IMR-90 (cell line): ENCODE results near the gene CHMP4B. TPM values are rescaled to one million over a fixed set of nuclear protein-coding genes. Genes with fewer than 3 reads are reported as not detected.

Experiments used
- ATAC-seq: fragments of 200-7000 bp; cut with Tn5 transposase; 2 replicates; pipeline ENCODE4 v1.9.1; 2020; ENCODE audit warnings: low read depth, mild to moderate bottlenecking, moderate library complexity
- BruUV-seq: library from RNA; stranded (reverse); fragments of 400-500 nt; replicated peaks from 2 replicates; lab custom pipeline; 2021; lab: Mats Ljungman, UMichigan
- CTCF ChIA-PET: fragments of 300-600 bp; formaldehyde crosslinking; extraction: SDS; loops from one replicate; lab custom pipeline; 2021; ENCODE audit warnings: antibody characterized with exemption; lab: Yijun Ruan, JAX
- POLR2A ChIA-PET: fragments of 300-600 bp; sonication (Branson Sonifier 250); formaldehyde crosslinking; loops from one replicate; lab custom pipeline; 2022; ENCODE audit warnings: antibody characterized with exemption; ENCODE audit not compliant: unreplicated experiment; lab: Charles Lee
- DNase-seq: peaks from one replicate; pipeline ENCODE4 v3.0.0; 2013
- H2AFZ ChIP-seq: replicated peaks from 2 replicates; pipeline ENCODE3; 2013; ENCODE audit warnings: low read length, mild to moderate bottlenecking; ENCODE audit not compliant: poor library complexity
- H2AK5ac ChIP-seq: 2 replicates; pipeline ENCODE4 v1.6.1; 2013; ENCODE audit warnings: low read depth, low read length, inconsistent platforms
- H2AK9ac ChIP-seq: replicated peaks from 2 replicates; pipeline ENCODE3; 2013; ENCODE audit warnings: mild to moderate bottlenecking, low read depth, low read length, moderate library complexity; ENCODE audit not compliant: poor library complexity
- H2BK120ac ChIP-seq: 2 replicates; pipeline ENCODE4 v1.6.1; 2013; ENCODE audit warnings: low read depth, low read length, inconsistent platforms
- H2BK15ac ChIP-seq: 3 replicates; pipeline ENCODE4 v1.6.1; 2013; ENCODE audit warnings: low read depth, low read length, inconsistent platforms
- H2BK20ac ChIP-seq: 2 replicates; pipeline ENCODE4 v1.6.1; 2013; ENCODE audit warnings: low read depth, mild to moderate bottlenecking, inconsistent platforms, low read length, moderate library complexity
- H2BK5ac ChIP-seq: 2 replicates; pipeline ENCODE4 v1.6.1; 2013; ENCODE audit warnings: mild to moderate bottlenecking, low read depth, low read length, inconsistent platforms; ENCODE audit not compliant: poor library complexity, severe bottlenecking
- H3K14ac ChIP-seq: replicated peaks from 2 replicates; pipeline ENCODE4 v1.6.1; 2013; ENCODE audit warnings: low read depth, low read length, inconsistent platforms
- H3K18ac ChIP-seq: 2 replicates; pipeline ENCODE4 v1.6.1; 2013; ENCODE audit warnings: low read depth, low read length, control low read depth
- H3K23ac ChIP-seq: 2 replicates; pipeline ENCODE4 v1.6.1; 2013; ENCODE audit warnings: low read depth, low read length, inconsistent platforms
- H3K27ac ChIP-seq: 2 replicates; pipeline ENCODE4 v1.5.1; 2013; ENCODE audit warnings: mild to moderate bottlenecking, control low read depth, low read length; ENCODE audit not compliant: insufficient read depth
- H3K27me3 ChIP-seq: 2 replicates; pipeline ENCODE4 v1.6.1; 2013; ENCODE audit warnings: low read length; ENCODE audit not compliant: control insufficient read depth, insufficient read depth
- H3K36me3 ChIP-seq: 2 replicates; pipeline ENCODE4 v1.6.1; 2013; ENCODE audit warnings: low read length, mixed read lengths; ENCODE audit not compliant: control insufficient read depth, insufficient read depth
- H3K4ac ChIP-seq: 2 replicates; pipeline ENCODE4 v1.6.1; 2013; ENCODE audit warnings: low read depth, low read length, inconsistent platforms
- H3K4me1 ChIP-seq: 2 replicates; pipeline ENCODE4 v1.6.1; 2013; ENCODE audit warnings: low read length, mixed read lengths; ENCODE audit not compliant: control insufficient read depth, insufficient read depth
- H3K4me2 ChIP-seq: 2 replicates; pipeline ENCODE4 v1.6.1; 2013; ENCODE audit warnings: low read depth, mild to moderate bottlenecking, control low read depth, low read length, moderate library complexity
- H3K4me3 ChIP-seq: 2 replicates; pipeline ENCODE4 v1.5.1; 2013; ENCODE audit warnings: low read depth, mild to moderate bottlenecking, control low read depth, low read length, moderate library complexity; ENCODE audit not compliant: insufficient read depth
- H3K56ac ChIP-seq: 2 replicates; pipeline ENCODE4 v1.6.1; 2013; ENCODE audit warnings: low read length, inconsistent platforms; ENCODE audit not compliant: insufficient read depth; ENCODE audit errors: extremely low read depth
- H3K79me1 ChIP-seq, 2 experiments: 2 replicates each; pipeline ENCODE4 v1.6.1; 2013; ENCODE audit warnings: low read length in 2 of 2, inconsistent platforms in 1 of 2, low read depth in 1 of 2
- H3K9ac ChIP-seq: 2 replicates; pipeline ENCODE4 v1.6.1; 2013; ENCODE audit warnings: low read depth, low read length, control low read depth
- H3K9me1 ChIP-seq: 2 replicates; pipeline ENCODE4 v1.6.1; 2013; ENCODE audit warnings: low read length, inconsistent platforms; ENCODE audit not compliant: insufficient read depth
- H3K9me3 ChIP-seq: 2 replicates; pipeline ENCODE4 v1.6.1; 2013; ENCODE audit warnings: low read length; ENCODE audit not compliant: control insufficient read depth, insufficient read depth
- H4K20me1 ChIP-seq: 2 replicates; pipeline ENCODE4 v1.6.1; 2013; ENCODE audit warnings: low read length, inconsistent platforms; ENCODE audit not compliant: insufficient read depth
- H4K5ac ChIP-seq: 2 replicates; pipeline ENCODE4 v1.6.1; 2013; ENCODE audit warnings: mild to moderate bottlenecking, low read depth, low read length, control low read depth
- H4K8ac ChIP-seq, 2 experiments: 2 replicates each; pipeline ENCODE4 v1.6.1; 2013; ENCODE audit warnings: low read depth in 2 of 2, low read length in 2 of 2, control low read depth in 1 of 2, inconsistent platforms in 1 of 2
- H4K91ac ChIP-seq: 2 replicates; pipeline ENCODE4 v1.6.1; 2013; ENCODE audit warnings: low read depth, low read length, inconsistent platforms; ENCODE audit not compliant: insufficient read depth
- BHLHE40 ChIP-seq: fragments of 150-350 bp; IDR thresholded peaks from 2 replicates; pipeline ENCODE4 v1.6.1; 2016; ENCODE audit warnings: mild to moderate bottlenecking, low read depth, low read length
- CEBPB ChIP-seq: IDR thresholded peaks from 2 replicates; pipeline ENCODE4 v1.6.1; 2012; ENCODE audit warnings: low read depth, low read length, improper control_type of control experiment
- CHD1 ChIP-seq: IDR thresholded peaks from 2 replicates; pipeline ENCODE4 v1.6.1; 2012; ENCODE audit warnings: low read depth, low read length, improper control_type of control experiment
- CTCF ChIP-seq: conservative IDR thresholded peaks from 2 replicates; pipeline ENCODE4 v1.5.1; 2012; ENCODE audit warnings: mild to moderate bottlenecking, low read depth, low read length, improper control_type of control experiment
- FOS ChIP-seq: fragments of 150-350 bp; IDR thresholded peaks from 2 replicates; pipeline ENCODE4 v1.6.1; 2016; ENCODE audit warnings: low read depth, low read length
- MAFK ChIP-seq: IDR thresholded peaks from 2 replicates; pipeline ENCODE4 v1.6.1; 2012; ENCODE audit warnings: low read depth, low read length, improper control_type of control experiment
- MAZ ChIP-seq: IDR thresholded peaks from 2 replicates; pipeline ENCODE4 v1.6.1; 2012; ENCODE audit warnings: low read depth, mild to moderate bottlenecking, low read length, improper control_type of control experiment, moderate library complexity, borderline replicate concordance
- MXI1 ChIP-seq: IDR thresholded peaks from 2 replicates; pipeline ENCODE4 v1.6.1; 2012; ENCODE audit warnings: low read depth, mild to moderate bottlenecking, low read length, moderate library complexity, borderline replicate concordance
- NFE2L2 ChIP-seq: fragments of 150-350 bp; IDR thresholded peaks from 2 replicates; pipeline ENCODE4 v1.6.1; 2016; ENCODE audit warnings: low read depth, mild to moderate bottlenecking, low read length
- POLR2A ChIP-seq: IDR thresholded peaks from 2 replicates; pipeline ENCODE4 v1.6.1; 2012; ENCODE audit warnings: mild to moderate bottlenecking, low read depth, low read length
- RAD21 ChIP-seq: IDR thresholded peaks from 2 replicates; pipeline ENCODE4 v1.6.1; 2012; ENCODE audit warnings: low read length, improper control_type of control experiment
- RCOR1 ChIP-seq: IDR thresholded peaks from 2 replicates; pipeline ENCODE4 v1.6.1; 2012; ENCODE audit warnings: mild to moderate bottlenecking, low read length, improper control_type of control experiment; ENCODE audit not compliant: insufficient replicate concordance
- RFX5 ChIP-seq: IDR thresholded peaks from 2 replicates; pipeline ENCODE4 v1.8.0; 2012; ENCODE audit warnings: low read depth, mild to moderate bottlenecking, low read length, moderate library complexity
- SMC3 ChIP-seq: fragments of 150-350 bp; IDR thresholded peaks from 2 replicates; pipeline ENCODE4 v1.6.1; 2016; ENCODE audit warnings: low read depth, mild to moderate bottlenecking, antibody characterized with exemption, low read length, moderate library complexity
- WGBS, 2 experiments: methylation state at CpG; one replicate each; pipeline versions ENCODE4 v1.1.5 to v1.1.7; 2013; ENCODE audit warnings: missing lambda C conversion rate in 2 of 2; ENCODE audit not compliant: insufficient read length in 1 of 2; ENCODE audit errors: extremely low coverage in 2 of 2; 5-methylcytosine and 5-hydroxymethylcytosine counted together
- dilution Hi-C: fragments of 300-500 bp; cut with HindIII; formaldehyde crosslinking; loops from one replicate; pipeline ENCODE4 v1.14.3; 2018; ENCODE audit warnings: low sequenced_read_pairs; ENCODE audit not compliant: unreplicated experiment
- in situ Hi-C: fragments of 300-500 bp; cut with MboI; formaldehyde crosslinking; loops from 3 replicates; pipeline ENCODE4 v1.14.3; 2019; ENCODE audit warnings: low sequenced_read_pairs, inconsistent platforms, mixed read lengths
- intact Hi-C: fragments of 100-400 bp; cut with micrococcal nuclease; formaldehyde crosslinking; loops from 2 replicates; pipeline ENCODE4 v1.10.0; 2022
- polyA plus RNA-seq, 3 experiments: library from polyadenylated mRNA; depleted of rRNA; stranded (reverse); fragments of >200 nt; gene quantifications; 2 replicates each; pipeline ENCODE4 v1.2.3, GENCODE V29; 2012; ENCODE audit warnings: low replicate concordance in 1 of 3
- total RNA-seq: library from RNA; depleted of rRNA; stranded (reverse); fragments of >200 nt; gene quantifications from 2 replicates; pipeline ENCODE4 v1.2.3, GENCODE V29; 2012

Gene CHMP4B
- total and polyA plus RNA-seq, 2 of the 4 experiments (the other 2 are of a cell fraction): 30.3 to 94.8 TPM

GRCh38 chr20:33857722-33858563 is 46.8 kb downstream of the CHMP4B start (continued):
- no peak for TF ChIP-seq CEBPB
- TF ChIP-seq RCOR1: no peak

GRCh38 chr20:33858666-33859065 is 47.5 kb downstream of the CHMP4B start:
- Histone ChIP-seq H3K27me3 (no peaks in the 10 kb centered on the region), H2AFZ (no peak overlapping the region), H3K4ac (no peak overlapping the region), H3K9ac (no peak overlapping the region), H2AK5ac (no peak overlapping the region), H3K23ac (no peak overlapping the region), H3K79me1 (peaks cover 0 to 14% of the 10 kb centered on the region in 2 experiments; a peak in 2 of 4 replicates), H3K56ac (no peak overlapping the region), H4K91ac (no peak overlapping the region), H2BK20ac (no peak overlapping the region), H2BK120ac (no peak overlapping the region), H3K9me3 (no peaks in the 10 kb centered on the region), H4K5ac (no peak overlapping the region), H3K18ac (no peak overlapping the region), H4K8ac (no peak overlapping the region), H4K20me1 (peaks cover 14% of the 10 kb centered on the region), H3K4me3 (no peak overlapping the region), H3K14ac (no peak overlapping the region), H3K27ac (no peak overlapping the region), H2BK5ac (no peak overlapping the region), H2BK15ac (no peak overlapping the region), H3K4me1 (peaks cover 7% of the 10 kb centered on the region; the same call in 1 of the 2 replicates), H3K36me3 (peaks cover 31% of the 10 kb centered on the region), H3K4me2 (no peak overlapping the region), H2AK9ac (no peak overlapping the region), H3K9me1 (peaks cover 9% of the 10 kb centered on the region; the same call in 1 of the 2 replicates)
- CTCF ChIA-PET: interaction anchor here (0.7 kb wide), 1 partner anchor 211 kb away, joined by 3 read pairs; no protein-coding TSS in a partner anchor
- no peak for ATAC-seq
- in situ Hi-C loops (loop anchor here (5.0 kb wide), 1 partner anchor 209 kb away; no protein-coding TSS in a partner anchor), dilution Hi-C loops (no loop called here), intact Hi-C loops (no loop called here)
- DNase-seq: no peak
- WGBS, 2 experiments: no CpG with 5 or more reads among the region's 4 CpGs
- POLR2A ChIA-PET: no interaction called here
- BruUV-seq: no TSS peak
- TF ChIP-seq RCOR1: no peak
- no peak for TF ChIP-seq SMC3
- TF ChIP-seq FOS: no peak
- TF ChIP-seq RAD21: no peak
- TF ChIP-seq NFE2L2: no peak
- no peak for TF ChIP-seq BHLHE40
- no peak for TF ChIP-seq POLR2A
- no peak for TF ChIP-seq MXI1
- TF ChIP-seq RFX5: no peak
- no peak for TF ChIP-seq CTCF
- TF ChIP-seq CEBPB: no peak
- no peak for TF ChIP-seq MAZ
- no peak for TF ChIP-seq CHD1
- TF ChIP-seq MAFK: no peak
